Renal cortical epithelial cell (primary cell): ENCODE results near the gene IL1R2. TPM values are rescaled to one million over a fixed set of nuclear protein-coding genes. Genes with fewer than 3 reads are reported as not detected.
A peak's percentile ranks its signal among the peaks of the same experiment; 100 is the strongest.

Experiments
- DNase-seq: peaks from one replicate; pipeline ENCODE4 v3.0.0-alpha.2; 2011; ENCODE audit warnings: low read depth
- total RNA-seq: library from RNA; depleted of rRNA; stranded (reverse); fragments of >200 nt; gene quantifications from 2 replicates; pipeline ENCODE4 v1.2.3, GENCODE V29; 2014

IL1R2 gene
- total RNA-seq, 1 donor from 2014 or later, result 0.89 TPM

- DNase-seq, result no peak
Measured at GRCh38 chr2:101975171-101975870, 16.4 kb upstream of the IL1R2 start.

- no peak for DNase-seq
Measured at GRCh38 chr2:101976891-101977290, 14.9 kb upstream of the IL1R2 start.

- DNase-seq, result no peak
Measured at GRCh38 chr2:101980368-101980767, 11.4 kb upstream of the IL1R2 start.

GRCh38 chr2:101981066-101981465 lies 10.7 kb upstream of the IL1R2 start:
- no peak for DNase-seq

- peak; percentile 71 for DNase-seq
Measured at GRCh38 chr2:101981504-101981903, 10.3 kb upstream of the IL1R2 start.

- DNase-seq, result no peak
Measured at GRCh38 chr2:101982495-101983029, 9.2 kb upstream of the IL1R2 start.

GRCh38 chr2:101983486-101983885 lies 8.3 kb upstream of the IL1R2 start:
- DNase-seq, result peak; percentile 98

GRCh38 chr2:101983928-101984327 lies 7.8 kb upstream of the IL1R2 start:
- peak; percentile 48 for DNase-seq

- no peak for DNase-seq
Measured at GRCh38 chr2:101984656-101985055, 7.1 kb upstream of the IL1R2 start.

- peak; percentile 53 for DNase-seq
Measured at GRCh38 chr2:101985101-101985792, 6.5 kb upstream of the IL1R2 start.

GRCh38 chr2:101985793-101986164 lies 6.0 kb upstream of the IL1R2 start:
- no peak for DNase-seq

- DNase-seq, result peak; percentile 71
Measured at GRCh38 chr2:101986376-101986775, 5.4 kb upstream of the IL1R2 start.

- DNase-seq, result peak; percentile 85
Measured at GRCh38 chr2:101986804-101987740, 4.7 kb upstream of the IL1R2 start.

GRCh38 chr2:101987832-101988231 lies 3.9 kb upstream of the IL1R2 start:
- DNase-seq, result no peak

GRCh38 chr2:101988541-101988940 lies 3.2 kb upstream of the IL1R2 start:
- no peak for DNase-seq

- no peak for DNase-seq
Measured at GRCh38 chr2:101989740-101990460, 1.9 kb upstream of the IL1R2 start.

GRCh38 chr2:101993772-101994171 lies 2.0 kb downstream of the IL1R2 start:
- DNase-seq, result peak; percentile 60

GRCh38 chr2:101995019-101995418 lies 3.3 kb downstream of the IL1R2 start:
- DNase-seq, result no peak

GRCh38 chr2:101995804-101996203 lies 4.0 kb downstream of the IL1R2 start:
- no peak for DNase-seq

GRCh38 chr2:101998556-101998895 lies 6.8 kb downstream of the IL1R2 start:
- DNase-seq, result no peak
